Activated effector memory CD4-positive, alpha-beta T cell treated with Interleukin-2 at 50 U/mL for 16 hours (primary cell): ENCODE data around the gene DOK3.

Experiments
- DNase-seq: peaks from one replicate; pipeline ENCODE4 v3.0.0-alpha.2; 2020

Gene DOK3

DNA sequence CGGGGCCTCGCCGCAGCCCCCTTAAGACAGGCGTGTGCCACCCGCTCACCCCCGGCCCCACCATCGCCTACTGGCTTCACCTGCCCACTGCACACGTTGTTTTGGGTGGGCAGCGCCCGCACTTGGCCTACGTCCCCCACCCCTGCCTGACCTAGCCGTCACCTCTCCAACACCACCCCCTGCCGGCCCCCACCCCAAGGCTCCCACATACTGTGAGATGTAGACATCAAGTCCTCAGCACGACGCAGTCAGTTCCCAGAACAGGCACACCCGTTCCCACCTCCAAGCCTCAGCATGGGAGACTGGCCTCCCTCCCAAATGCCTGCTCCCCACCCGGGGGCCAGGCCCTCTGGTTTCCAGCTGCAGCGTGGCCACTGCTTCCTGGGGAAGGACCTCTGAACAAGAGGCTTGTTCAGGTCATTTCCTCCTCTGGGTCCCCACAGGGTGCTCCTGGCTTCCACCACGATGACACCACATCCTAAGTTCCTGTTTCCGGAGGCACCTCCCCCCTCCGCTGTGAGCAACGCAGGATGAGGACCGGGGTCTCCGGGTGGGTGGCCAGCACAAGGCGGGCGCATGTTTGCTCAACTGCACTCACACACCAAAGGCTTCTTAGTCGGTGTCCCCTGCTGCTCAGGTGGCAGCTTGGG is 47.5 kb downstream of the DOK3 start:
- DNase-seq, result no peak

DNA sequence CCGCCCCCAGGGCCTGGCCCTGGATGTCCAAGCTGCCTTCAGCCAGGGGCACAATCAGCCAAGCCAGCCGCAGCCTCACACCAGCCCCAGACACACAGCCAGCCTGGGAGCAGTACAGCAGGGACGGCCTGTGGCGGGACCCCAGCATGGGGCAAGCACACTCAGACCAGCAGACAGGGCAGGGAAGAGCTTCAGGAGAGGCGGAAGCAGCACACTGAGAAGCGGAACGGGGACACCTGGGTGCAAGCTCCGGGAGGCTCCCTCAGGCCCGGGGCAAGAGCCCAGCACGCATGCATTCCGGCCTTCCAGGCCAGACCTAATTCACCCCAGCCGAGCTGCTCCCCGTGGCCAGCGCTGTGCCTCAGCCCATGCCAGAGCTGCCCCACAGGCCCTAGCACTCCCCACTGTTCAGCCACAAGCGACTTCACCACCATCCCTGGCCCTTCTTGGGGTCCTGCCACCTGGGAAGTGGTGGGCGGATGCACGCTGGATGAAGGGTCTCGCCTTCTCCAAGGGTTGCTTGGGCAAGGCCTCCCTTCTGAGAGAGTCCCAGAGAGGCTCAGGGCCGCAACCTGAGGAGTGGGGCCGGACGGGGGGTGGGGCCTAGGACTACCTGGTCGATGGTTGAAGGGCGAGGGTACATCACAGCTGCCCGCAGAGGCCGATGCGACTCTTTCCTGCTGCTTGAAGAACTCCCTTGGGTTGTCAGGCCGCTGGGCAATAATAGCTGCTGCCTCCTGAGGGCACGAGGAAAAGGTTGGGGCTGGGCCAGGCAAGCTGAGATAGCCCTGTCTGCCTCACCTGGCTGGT is 49.6 kb downstream of the DOK3 start:
- DNase-seq, result no peak

DNA sequence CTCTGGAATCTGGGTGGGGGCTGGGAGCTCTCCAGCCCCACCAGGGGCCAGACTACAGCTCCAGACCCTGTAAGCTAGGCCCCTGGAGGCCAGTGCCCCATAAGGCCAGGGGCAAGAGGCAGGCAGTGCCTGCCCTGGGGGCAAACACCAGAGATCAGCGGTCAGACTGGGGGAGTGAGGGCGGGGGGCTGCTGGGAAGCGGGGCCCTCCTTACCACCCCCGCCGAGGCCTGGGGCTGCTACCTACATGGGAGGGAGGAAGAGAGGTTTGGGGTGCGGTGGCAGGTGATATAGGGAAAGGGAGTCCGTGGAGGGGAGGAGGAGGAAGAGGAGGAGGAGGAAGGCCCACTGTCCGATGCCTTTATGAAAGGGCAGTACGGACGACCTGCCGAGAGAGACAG is 50.3 kb downstream of the DOK3 start:
- DNase-seq, result no peak

DNA sequence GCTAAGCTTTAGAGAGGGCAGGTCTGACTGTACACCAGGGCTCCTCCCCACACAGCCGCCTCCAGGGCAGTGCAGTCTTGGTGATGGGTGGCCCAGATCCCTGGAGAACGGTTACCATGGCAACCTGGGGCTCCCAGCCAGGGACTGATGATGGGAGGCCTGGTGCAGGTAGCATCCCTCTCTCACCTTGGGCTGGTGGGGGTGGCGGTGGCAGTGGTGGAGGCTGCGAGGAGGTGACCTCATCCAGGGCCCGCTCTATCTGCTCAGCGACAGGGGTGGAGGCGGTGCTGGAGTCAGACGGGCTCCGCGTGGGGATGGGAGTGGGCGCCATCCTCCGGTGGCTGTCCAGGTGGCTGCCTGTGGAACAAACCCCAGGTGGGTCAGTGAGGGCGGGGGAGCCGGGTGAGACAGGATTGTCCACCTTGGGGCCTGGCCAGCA is 50.7 kb downstream of the DOK3 start:
- DNase-seq, result no peak

DNA sequence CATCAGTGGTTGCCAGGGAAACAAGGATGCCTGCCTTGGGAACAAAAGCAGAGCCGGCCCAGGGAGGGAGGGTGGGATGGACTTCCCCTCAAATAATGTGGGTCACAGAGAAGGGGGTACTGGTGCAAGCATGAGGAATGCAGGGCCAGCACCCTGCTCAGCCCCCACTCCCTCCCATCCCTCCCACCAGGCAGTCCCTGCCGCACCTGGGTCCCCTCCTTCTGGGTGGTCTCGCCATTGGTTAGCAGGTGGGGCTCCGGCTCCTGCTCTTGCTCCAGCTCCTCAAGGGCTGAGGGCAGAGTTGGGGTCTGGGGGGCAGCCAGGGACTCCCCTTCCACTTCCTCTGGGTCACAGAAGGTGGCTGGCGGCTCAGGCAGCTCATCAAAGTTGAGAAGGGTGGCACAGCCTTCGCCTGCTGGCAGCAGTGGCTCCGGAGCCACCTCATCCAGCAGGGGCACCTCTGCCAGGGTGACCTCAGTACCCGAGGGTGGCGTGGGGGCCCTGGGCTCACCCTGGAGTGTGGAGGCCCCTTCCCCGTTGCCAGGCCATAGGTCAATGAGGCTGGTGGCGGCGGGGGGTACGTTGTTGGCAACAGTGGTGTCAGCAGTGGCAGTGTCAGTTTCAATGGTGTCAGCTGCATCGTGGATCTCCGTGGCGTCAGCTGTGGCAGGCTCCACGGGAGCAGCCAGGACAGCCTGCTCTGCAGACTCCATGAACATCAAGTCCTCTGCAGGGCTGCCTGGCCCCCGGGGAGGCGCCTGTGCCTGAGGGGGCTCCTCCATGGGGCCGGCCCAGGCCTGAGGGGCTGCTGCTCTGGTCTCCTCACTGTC is 51.6 kb downstream of the DOK3 start:
- no peak for DNase-seq

DNA sequence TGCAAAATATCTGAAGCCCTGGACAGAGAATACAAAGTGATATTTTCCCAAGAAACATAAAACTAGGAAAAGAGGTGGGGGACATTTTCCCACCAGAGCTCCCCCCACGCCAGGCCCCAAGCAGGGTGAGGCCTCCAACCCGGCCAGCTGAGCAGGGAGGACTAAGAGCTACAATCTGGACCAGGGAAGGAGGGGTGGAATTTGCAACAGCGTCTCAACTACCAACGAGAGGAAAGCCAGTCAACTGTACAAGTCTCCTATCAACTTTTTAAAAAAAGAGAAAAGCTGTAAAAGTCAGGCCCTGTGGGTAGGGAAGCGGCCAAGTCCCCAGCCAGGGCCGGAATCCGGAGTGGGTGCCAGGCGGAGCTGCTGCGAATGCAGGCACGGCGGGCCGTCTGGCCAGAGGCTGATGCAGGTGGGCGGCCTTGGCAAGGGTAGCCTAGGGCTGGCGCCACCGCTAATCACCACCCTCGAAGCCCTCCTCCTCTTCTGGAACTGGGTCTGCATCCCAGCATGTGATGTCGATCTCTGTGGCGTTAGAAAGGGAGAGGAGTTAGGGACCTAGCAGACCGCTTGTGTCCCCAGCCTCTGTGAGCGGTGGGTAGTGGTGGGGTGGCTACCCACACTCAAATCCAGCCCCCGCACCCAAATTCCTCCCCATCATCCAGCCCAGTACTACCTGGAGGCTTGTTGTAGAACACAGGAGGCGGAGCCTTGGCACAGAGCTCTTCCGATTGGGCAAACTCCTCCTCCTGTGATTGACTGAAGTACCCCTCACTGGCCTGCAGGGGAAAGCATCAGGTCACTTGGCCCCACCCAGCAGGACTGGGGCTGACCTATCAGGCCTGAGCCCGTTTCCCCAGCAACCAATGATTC is 52.4 kb downstream of the DOK3 start:
- DNase-seq, result no peak

DNA sequence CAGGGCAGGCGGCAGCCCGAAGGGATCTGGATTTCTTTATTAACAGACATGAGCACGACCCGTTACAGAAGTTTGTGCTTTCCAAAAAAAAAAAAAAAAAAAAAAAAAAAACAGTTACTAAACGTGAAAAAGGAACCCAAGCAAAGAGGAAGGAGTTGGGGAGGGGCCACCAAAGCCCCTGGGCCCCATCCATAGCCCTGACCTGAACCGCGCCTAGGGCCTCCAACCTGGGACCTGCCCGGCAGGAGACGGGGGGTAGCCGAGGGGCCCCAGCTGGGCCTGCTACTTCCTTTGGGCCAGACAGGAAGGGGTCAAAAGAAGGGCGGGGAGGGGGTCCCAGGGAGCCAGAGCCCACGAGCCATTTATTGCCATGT is 53.0 kb downstream of the DOK3 start:
- no peak for DNase-seq

DNA sequence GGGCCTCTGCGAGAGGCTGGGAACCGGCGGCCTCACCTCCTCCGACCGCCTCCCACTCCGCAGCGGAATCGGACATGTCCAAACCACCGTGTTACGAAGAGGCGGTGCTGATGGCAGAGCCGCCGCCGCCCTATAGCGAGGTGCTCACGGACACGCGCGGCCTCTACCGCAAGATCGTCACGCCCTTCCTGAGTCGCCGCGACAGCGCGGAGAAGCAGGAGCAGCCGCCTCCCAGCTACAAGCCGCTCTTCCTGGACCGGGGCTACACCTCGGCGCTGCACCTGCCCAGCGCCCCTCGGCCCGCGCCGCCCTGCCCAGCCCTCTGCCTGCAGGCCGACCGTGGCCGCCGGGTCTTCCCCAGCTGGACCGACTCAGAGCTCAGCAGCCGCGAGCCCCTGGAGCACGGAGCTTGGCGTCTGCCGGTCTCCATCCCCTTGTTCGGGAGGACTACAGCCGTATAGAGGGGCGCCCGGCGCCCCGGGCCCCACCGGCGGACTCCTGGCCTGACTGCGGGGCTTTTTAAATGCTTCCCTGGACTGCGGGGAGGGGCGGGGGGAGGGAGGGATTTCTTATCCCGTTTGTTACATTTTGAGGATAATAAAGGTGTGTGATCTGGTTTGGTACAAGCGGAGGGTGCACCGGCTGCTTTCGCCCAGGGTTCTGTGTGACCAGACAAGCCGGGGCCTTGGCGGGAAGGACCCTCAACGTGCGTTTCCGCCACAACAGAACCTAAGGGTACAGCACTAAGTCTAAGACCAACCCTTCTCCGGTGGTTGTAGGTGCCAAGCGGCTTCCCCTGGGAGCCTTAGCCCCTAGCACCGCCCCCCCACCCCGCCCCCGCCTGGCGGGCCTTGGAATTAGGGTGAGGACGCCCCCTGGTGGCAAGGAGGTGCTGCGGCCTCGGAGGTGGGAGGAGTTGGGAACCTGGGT is 53.7 kb downstream of the DOK3 start:
- DNase-seq, result peak; percentile 89

DNA sequence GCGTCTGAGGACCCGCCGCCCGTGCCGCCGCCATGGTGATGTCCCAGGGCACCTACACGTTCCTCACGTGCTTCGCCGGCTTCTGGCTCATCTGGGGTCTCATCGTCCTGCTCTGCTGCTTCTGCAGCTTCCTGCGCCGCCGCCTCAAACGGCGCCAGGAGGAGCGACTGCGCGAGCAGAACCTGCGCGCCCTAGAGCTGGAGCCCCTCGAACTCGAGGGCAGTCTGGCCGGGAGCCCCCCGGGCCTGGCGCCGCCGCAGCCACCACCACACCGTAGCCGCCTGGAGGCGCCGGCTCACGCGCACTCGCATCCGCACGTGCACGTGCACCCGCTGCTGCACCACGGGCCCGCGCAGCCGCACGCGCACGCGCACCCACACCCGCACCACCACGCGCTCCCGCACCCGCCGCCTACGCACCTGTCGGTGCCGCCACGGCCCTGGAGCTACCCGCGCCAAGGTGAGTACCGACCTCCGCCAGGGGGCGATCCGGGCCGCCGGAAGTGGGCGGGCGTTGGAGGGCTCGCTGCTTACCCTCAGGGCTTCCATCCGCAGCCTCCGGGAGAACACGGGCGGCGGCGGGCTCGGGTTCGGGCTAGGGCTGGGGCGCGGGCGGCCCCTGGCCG is 54.5 kb downstream of the DOK3 start:
- DNase-seq, result peak; percentile 88

DNA sequence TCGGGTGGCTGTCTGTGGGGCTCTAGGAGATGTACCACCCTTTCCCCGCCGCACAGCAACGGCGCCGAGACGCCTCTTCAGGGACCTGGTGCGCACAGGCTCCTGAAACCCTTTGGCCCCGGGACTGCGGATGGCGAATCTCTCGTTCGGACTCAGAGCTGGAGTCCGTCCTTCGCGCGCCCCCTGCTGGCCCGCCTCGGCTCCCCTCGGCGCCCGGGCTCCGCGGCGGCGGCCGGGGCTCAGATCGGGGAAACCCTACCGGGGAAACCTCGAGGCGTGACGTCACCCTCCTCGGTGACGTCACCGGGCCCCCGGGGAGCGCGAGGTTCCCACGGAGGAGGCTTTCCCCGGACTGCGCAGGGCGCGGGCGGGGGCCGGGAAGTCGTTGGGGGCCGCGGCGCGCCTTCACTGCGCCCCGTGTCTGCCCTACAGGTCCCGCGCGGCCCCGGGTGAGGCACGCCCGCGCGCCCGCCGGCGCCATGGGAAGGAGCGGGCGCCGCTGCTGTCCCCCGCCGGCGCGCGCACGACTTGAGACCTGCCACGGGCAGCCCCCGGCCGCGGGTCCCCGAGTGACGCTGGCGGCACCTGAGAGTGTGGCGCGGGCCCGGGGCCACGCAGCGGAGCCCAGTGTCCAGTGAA is 55.1 kb downstream of the DOK3 start:
- peak; percentile 89 for DNase-seq

DNA sequence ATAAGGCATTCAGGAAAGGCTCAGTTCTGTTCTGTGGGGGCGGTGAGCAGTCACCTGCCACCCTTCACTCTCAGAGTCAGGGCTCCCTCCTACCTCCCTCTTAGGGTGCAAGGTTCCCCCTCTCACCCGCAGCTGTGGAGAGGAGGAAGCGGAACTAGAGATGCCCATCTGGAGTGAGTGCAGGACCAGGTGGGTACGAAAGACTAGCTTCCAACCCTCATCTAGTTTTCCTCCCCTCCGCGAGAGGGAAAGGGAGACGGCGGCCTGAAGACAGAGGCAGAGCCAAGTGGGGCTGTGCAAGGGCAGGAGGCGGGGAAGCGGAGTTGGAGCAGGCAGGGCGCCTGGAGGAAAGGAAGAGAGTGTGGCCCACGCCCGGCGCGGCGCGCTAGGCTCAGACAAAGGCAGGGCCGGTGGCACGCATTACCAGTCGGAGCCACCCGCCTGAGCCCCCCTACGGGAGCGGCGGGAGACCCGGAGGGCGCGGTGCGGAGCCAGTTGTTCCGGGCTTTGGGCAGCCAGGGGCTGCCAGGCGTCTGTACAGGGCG is 55.7 kb downstream of the DOK3 start:
- no peak for DNase-seq

DNA sequence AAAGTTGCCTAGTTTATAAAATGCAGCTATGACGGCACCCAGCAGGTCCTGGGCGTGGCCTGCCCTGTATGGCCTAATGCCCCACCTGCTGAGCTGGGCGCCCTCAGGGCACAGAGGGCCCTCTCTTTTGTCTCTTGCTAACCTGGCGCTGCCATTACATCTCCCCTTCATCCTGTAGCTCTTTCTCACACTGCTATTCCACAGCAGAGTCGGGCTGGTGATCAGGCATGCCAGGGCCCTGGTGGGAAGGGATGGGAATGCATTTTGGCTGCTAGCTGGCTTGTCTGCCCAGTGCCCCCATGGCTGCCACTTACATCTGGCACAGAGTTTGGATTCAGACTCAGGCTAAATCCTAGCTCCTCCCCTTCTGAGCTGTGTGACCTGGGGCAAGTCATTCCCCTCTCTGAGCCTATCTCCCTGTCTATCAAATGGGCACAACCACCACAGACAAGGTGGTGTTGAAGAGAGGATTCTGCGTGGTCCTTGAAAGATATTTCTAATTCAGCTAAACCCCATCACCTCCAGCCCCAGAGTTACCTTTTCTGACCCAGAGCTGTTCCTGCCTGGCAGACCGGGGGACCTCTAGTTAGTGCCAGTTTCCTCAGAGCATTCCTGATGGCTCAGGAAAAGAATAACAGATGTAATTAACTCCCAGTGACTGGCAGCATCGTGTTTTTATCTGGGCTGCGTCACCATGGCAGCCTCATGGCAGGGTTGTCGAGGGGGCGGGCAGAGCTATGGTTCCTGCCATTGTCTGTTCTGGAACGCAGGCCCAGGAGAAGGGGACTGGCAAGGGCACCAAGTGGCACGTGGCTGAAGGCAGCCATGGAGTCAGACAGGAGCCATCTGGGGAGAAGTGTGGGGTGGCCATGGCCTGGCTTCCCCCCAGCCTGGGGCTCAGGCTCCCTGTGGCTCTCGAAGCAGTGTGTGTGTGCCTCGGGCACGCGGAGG is 56.7 kb downstream of the DOK3 start:
- DNase-seq, result no peak
